IMR-90 (cell line): ENCODE measurements around the gene SEL1L. TPM values are rescaled to one million over a fixed set of nuclear protein-coding genes. Genes with fewer than 3 reads are reported as not detected.

Experiments used
- ATAC-seq: fragments of 200-7000 bp; cut with Tn5 transposase; 2 replicates; pipeline ENCODE4 v1.9.1; 2020; ENCODE audit warnings: low read depth, mild to moderate bottlenecking, moderate library complexity
- BruUV-seq: library from RNA; stranded (reverse); fragments of 400-500 nt; replicated peaks from 2 replicates; lab custom pipeline; 2021; lab: Mats Ljungman, UMichigan
- CTCF ChIA-PET: fragments of 300-600 bp; formaldehyde crosslinking; extraction: SDS; loops from one replicate; lab custom pipeline; 2021; ENCODE audit warnings: antibody characterized with exemption; lab: Yijun Ruan, JAX
- POLR2A ChIA-PET: fragments of 300-600 bp; sonication (Branson Sonifier 250); formaldehyde crosslinking; loops from one replicate; lab custom pipeline; 2022; ENCODE audit warnings: antibody characterized with exemption; ENCODE audit not compliant: unreplicated experiment; lab: Charles Lee
- DNase-seq: peaks from one replicate; pipeline ENCODE4 v3.0.0; 2013
- H2AFZ ChIP-seq: replicated peaks from 2 replicates; pipeline ENCODE3; 2013; ENCODE audit warnings: low read length, mild to moderate bottlenecking; ENCODE audit not compliant: poor library complexity
- H2AK5ac ChIP-seq: 2 replicates; pipeline ENCODE4 v1.6.1; 2013; ENCODE audit warnings: low read depth, low read length, inconsistent platforms
- H2AK9ac ChIP-seq: replicated peaks from 2 replicates; pipeline ENCODE3; 2013; ENCODE audit warnings: mild to moderate bottlenecking, low read depth, low read length, moderate library complexity; ENCODE audit not compliant: poor library complexity
- H2BK120ac ChIP-seq: 2 replicates; pipeline ENCODE4 v1.6.1; 2013; ENCODE audit warnings: low read depth, low read length, inconsistent platforms
- H2BK15ac ChIP-seq: 3 replicates; pipeline ENCODE4 v1.6.1; 2013; ENCODE audit warnings: low read depth, low read length, inconsistent platforms
- H2BK20ac ChIP-seq: 2 replicates; pipeline ENCODE4 v1.6.1; 2013; ENCODE audit warnings: low read depth, mild to moderate bottlenecking, inconsistent platforms, low read length, moderate library complexity
- H2BK5ac ChIP-seq: 2 replicates; pipeline ENCODE4 v1.6.1; 2013; ENCODE audit warnings: mild to moderate bottlenecking, low read depth, low read length, inconsistent platforms; ENCODE audit not compliant: poor library complexity, severe bottlenecking
- H3K14ac ChIP-seq: replicated peaks from 2 replicates; pipeline ENCODE4 v1.6.1; 2013; ENCODE audit warnings: low read depth, low read length, inconsistent platforms
- H3K18ac ChIP-seq: 2 replicates; pipeline ENCODE4 v1.6.1; 2013; ENCODE audit warnings: low read depth, low read length, control low read depth
- H3K23ac ChIP-seq: 2 replicates; pipeline ENCODE4 v1.6.1; 2013; ENCODE audit warnings: low read depth, low read length, inconsistent platforms
- H3K27ac ChIP-seq: 2 replicates; pipeline ENCODE4 v1.5.1; 2013; ENCODE audit warnings: mild to moderate bottlenecking, control low read depth, low read length; ENCODE audit not compliant: insufficient read depth
- H3K27me3 ChIP-seq: 2 replicates; pipeline ENCODE4 v1.6.1; 2013; ENCODE audit warnings: low read length; ENCODE audit not compliant: control insufficient read depth, insufficient read depth
- H3K36me3 ChIP-seq: 2 replicates; pipeline ENCODE4 v1.6.1; 2013; ENCODE audit warnings: low read length, mixed read lengths; ENCODE audit not compliant: control insufficient read depth, insufficient read depth
- H3K4ac ChIP-seq: 2 replicates; pipeline ENCODE4 v1.6.1; 2013; ENCODE audit warnings: low read depth, low read length, inconsistent platforms
- H3K4me1 ChIP-seq: 2 replicates; pipeline ENCODE4 v1.6.1; 2013; ENCODE audit warnings: low read length, mixed read lengths; ENCODE audit not compliant: control insufficient read depth, insufficient read depth
- H3K4me2 ChIP-seq: 2 replicates; pipeline ENCODE4 v1.6.1; 2013; ENCODE audit warnings: low read depth, mild to moderate bottlenecking, control low read depth, low read length, moderate library complexity
- H3K4me3 ChIP-seq: 2 replicates; pipeline ENCODE4 v1.5.1; 2013; ENCODE audit warnings: low read depth, mild to moderate bottlenecking, control low read depth, low read length, moderate library complexity; ENCODE audit not compliant: insufficient read depth
- H3K56ac ChIP-seq: 2 replicates; pipeline ENCODE4 v1.6.1; 2013; ENCODE audit warnings: low read length, inconsistent platforms; ENCODE audit not compliant: insufficient read depth; ENCODE audit errors: extremely low read depth
- H3K79me1 ChIP-seq, 2 experiments: 2 replicates each; pipeline ENCODE4 v1.6.1; 2013; ENCODE audit warnings: low read length in 2 of 2, inconsistent platforms in 1 of 2, low read depth in 1 of 2
- H3K9ac ChIP-seq: 2 replicates; pipeline ENCODE4 v1.6.1; 2013; ENCODE audit warnings: low read depth, low read length, control low read depth
- H3K9me1 ChIP-seq: 2 replicates; pipeline ENCODE4 v1.6.1; 2013; ENCODE audit warnings: low read length, inconsistent platforms; ENCODE audit not compliant: insufficient read depth
- H3K9me3 ChIP-seq: 2 replicates; pipeline ENCODE4 v1.6.1; 2013; ENCODE audit warnings: low read length; ENCODE audit not compliant: control insufficient read depth, insufficient read depth
- H4K20me1 ChIP-seq: 2 replicates; pipeline ENCODE4 v1.6.1; 2013; ENCODE audit warnings: low read length, inconsistent platforms; ENCODE audit not compliant: insufficient read depth
- H4K5ac ChIP-seq: 2 replicates; pipeline ENCODE4 v1.6.1; 2013; ENCODE audit warnings: mild to moderate bottlenecking, low read depth, low read length, control low read depth
- H4K8ac ChIP-seq, 2 experiments: 2 replicates each; pipeline ENCODE4 v1.6.1; 2013; ENCODE audit warnings: low read depth in 2 of 2, low read length in 2 of 2, control low read depth in 1 of 2, inconsistent platforms in 1 of 2
- H4K91ac ChIP-seq: 2 replicates; pipeline ENCODE4 v1.6.1; 2013; ENCODE audit warnings: low read depth, low read length, inconsistent platforms; ENCODE audit not compliant: insufficient read depth
- BHLHE40 ChIP-seq: fragments of 150-350 bp; IDR thresholded peaks from 2 replicates; pipeline ENCODE4 v1.6.1; 2016; ENCODE audit warnings: mild to moderate bottlenecking, low read depth, low read length
- MAZ ChIP-seq: IDR thresholded peaks from 2 replicates; pipeline ENCODE4 v1.6.1; 2012; ENCODE audit warnings: low read depth, mild to moderate bottlenecking, low read length, improper control_type of control experiment, moderate library complexity, borderline replicate concordance
- WGBS, 2 experiments: methylation state at CpG; one replicate each; pipeline versions ENCODE4 v1.1.5 to v1.1.7; 2013; ENCODE audit warnings: missing lambda C conversion rate in 2 of 2; ENCODE audit not compliant: insufficient read length in 1 of 2; ENCODE audit errors: extremely low coverage in 2 of 2; 5-methylcytosine and 5-hydroxymethylcytosine counted together
- dilution Hi-C: fragments of 300-500 bp; cut with HindIII; formaldehyde crosslinking; loops from one replicate; pipeline ENCODE4 v1.14.3; 2018; ENCODE audit warnings: low sequenced_read_pairs; ENCODE audit not compliant: unreplicated experiment
- in situ Hi-C: fragments of 300-500 bp; cut with MboI; formaldehyde crosslinking; loops from 3 replicates; pipeline ENCODE4 v1.14.3; 2019; ENCODE audit warnings: low sequenced_read_pairs, inconsistent platforms, mixed read lengths
- intact Hi-C: fragments of 100-400 bp; cut with micrococcal nuclease; formaldehyde crosslinking; loops from 2 replicates; pipeline ENCODE4 v1.10.0; 2022
- polyA plus RNA-seq, 3 experiments: library from polyadenylated mRNA; depleted of rRNA; stranded (reverse); fragments of >200 nt; gene quantifications; 2 replicates each; pipeline ENCODE4 v1.2.3, GENCODE V29; 2012; ENCODE audit warnings: low replicate concordance in 1 of 3
- total RNA-seq: library from RNA; depleted of rRNA; stranded (reverse); fragments of >200 nt; gene quantifications from 2 replicates; pipeline ENCODE4 v1.2.3, GENCODE V29; 2012

SEL1L gene
- total and polyA plus RNA-seq, 2 of the 4 experiments (the other 2 are of a cell fraction), result 21.0 to 62.4 TPM

- Histone ChIP-seq H3K18ac (no peak overlapping the region), H3K4me2 (no peak overlapping the region; the same call in 1 of the 2 replicates), H4K5ac (no peak overlapping the region), H3K79me1 (no peaks in the 10 kb centered on the region), H4K8ac (no peak overlapping the region), H3K9me3 (no peaks in the 10 kb centered on the region), H3K4me3 (no peak overlapping the region), H2BK120ac (no peak overlapping the region), H2BK20ac (no peak overlapping the region), H2AK9ac (no peak overlapping the region), H3K9me1 (no peaks in the 10 kb centered on the region), H3K27me3 (peaks cover 12% of the 10 kb centered on the region), H2BK5ac (no peak overlapping the region), H2AFZ (peak overlapping the region; percentile 8), H3K27ac (no peak overlapping the region), H2AK5ac (no peak overlapping the region), H2BK15ac (no peak overlapping the region), H3K9ac (no peak overlapping the region), H4K91ac (no peak overlapping the region), H3K56ac (no peak overlapping the region), H4K20me1 (no peaks in the 10 kb centered on the region), H3K4me1 (no peaks in the 10 kb centered on the region), H3K4ac (no peak overlapping the region), H3K36me3 (no peaks in the 10 kb centered on the region), H3K23ac (no peak overlapping the region), H3K14ac (no peak overlapping the region)
- TF ChIP-seq MAZ (no peak), BHLHE40 (no peak)
- intact Hi-C loops (no loop called here), dilution Hi-C loops (no loop called here), in situ Hi-C loops (no loop called here)
- DNase-seq (no peak), ATAC-seq (no peak)
- CTCF ChIA-PET, result no interaction called here
- WGBS, 2 experiments, result 7% methylated on average over 2 of the region's 4 CpGs; no CpG with 5 or more reads in 1 of the 2 experiments
- no TSS peak for BruUV-seq
- POLR2A ChIA-PET, result no interaction called here
These were observed 84.5 kb downstream of the SEL1L start for GRCh38 chr14:81449114-81449513.
